Measurements from ENCODE around the gene FDX2. TPM values are rescaled to one million over a fixed set of nuclear protein-coding genes. Genes with fewer than 3 reads are reported as not detected.

FDX2 gene
- total RNA-seq, 1 donor from 2014 or later = 7.4 TPM

GRCh38 chr19:10321874-10322835 is 6.3 kb upstream of the FDX2 start:
- peak overlapping the region; percentile 20 for H3K27ac Mint-ChIP-seq
- DNase-seq (ENCODE audit: low spot score) = no peak

GRCh38 chr19:10321417-10321797 is 5.6 kb upstream of the FDX2 start:
- Histone ChIP-seq H3K9me3 (ENCODE audit: low read depth) (no peaks in the 10 kb centered on the region), H2AFZ (replicated peaks) (no peak overlapping the region), H3K36me3 (peaks cover 9% of the 10 kb centered on the region), H3K4me3 (no peak overlapping the region), H3K27ac (no peak overlapping the region), H3K9ac (no peak overlapping the region), H3K79me2 (ENCODE audit: low read depth) (no peaks in the 10 kb centered on the region), H3K27me3 (no peaks in the 10 kb centered on the region), H3F3A (ENCODE audit: low read depth) (peaks cover 24% of the 10 kb centered on the region), H3K4me2 (no peak overlapping the region), H4K20me1 (ENCODE audit: low read depth) (peaks cover 10% of the 10 kb centered on the region), H3K4me1 (no peaks in the 10 kb centered on the region)
- Mint-ChIP-seq H3K4me3 (no peak overlapping the region), H3K27ac (no peak overlapping the region), H3K36me3 (peaks cover 8% of the 10 kb centered on the region), H3K27me3 (ENCODE audit: insufficient read depth, low read depth) (peaks cover 2% of the 10 kb centered on the region), H3K4me1 (no peaks in the 10 kb centered on the region), H3K9me3 (no peaks in the 10 kb centered on the region)
- no peak for DNase-seq (ENCODE audit: low spot score)
- TF ChIP-seq, protein P1, sequence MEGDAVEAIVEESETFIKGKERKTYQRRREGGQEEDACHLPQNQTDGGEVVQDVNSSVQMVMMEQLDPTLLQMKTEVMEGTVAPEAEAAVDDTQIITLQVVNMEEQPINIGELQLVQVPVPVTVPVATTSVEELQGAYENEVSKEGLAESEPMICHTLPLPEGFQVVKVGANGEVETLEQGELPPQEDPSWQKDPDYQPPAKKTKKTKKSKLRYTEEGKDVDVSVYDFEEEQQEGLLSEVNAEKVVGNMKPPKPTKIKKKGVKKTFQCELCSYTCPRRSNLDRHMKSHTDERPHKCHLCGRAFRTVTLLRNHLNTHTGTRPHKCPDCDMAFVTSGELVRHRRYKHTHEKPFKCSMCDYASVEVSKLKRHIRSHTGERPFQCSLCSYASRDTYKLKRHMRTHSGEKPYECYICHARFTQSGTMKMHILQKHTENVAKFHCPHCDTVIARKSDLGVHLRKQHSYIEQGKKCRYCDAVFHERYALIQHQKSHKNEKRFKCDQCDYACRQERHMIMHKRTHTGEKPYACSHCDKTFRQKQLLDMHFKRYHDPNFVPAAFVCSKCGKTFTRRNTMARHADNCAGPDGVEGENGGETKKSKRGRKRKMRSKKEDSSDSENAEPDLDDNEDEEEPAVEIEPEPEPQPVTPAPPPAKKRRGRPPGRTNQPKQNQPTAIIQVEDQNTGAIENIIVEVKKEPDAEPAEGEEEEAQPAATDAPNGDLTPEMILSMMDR (IDR thresholded peaks at IDR 0.05) = no peak
- no peak for TF ChIP-seq EZH2 (IDR thresholded peaks at IDR 0.05)
- no peak for TF ChIP-seq EZH2phosphoT487 (IDR thresholded peaks at IDR 0.05)

More at GRCh38 chr19:10321874-10322835, 6.3 kb upstream of the FDX2 start:
- H3K27me3 ChIP-seq = no peaks in the 10 kb centered on the region
- H3K9me3 ChIP-seq (ENCODE audit: low read depth) = no peaks in the 10 kb centered on the region
- H3K79me2 ChIP-seq (ENCODE audit: low read depth) = no peaks in the 10 kb centered on the region
- Mint-ChIP-seq H3K27me3 (ENCODE audit: insufficient read depth, low read depth) (peaks cover 2% of the 10 kb centered on the region), H3K9me3 (no peaks in the 10 kb centered on the region), H3K4me3 (no peak overlapping the region), H3K36me3 (peaks cover 8% of the 10 kb centered on the region), H3K4me1 (no peaks in the 10 kb centered on the region)
- H4K20me1 ChIP-seq (ENCODE audit: low read depth) = peaks cover 14% of the 10 kb centered on the region
- no peak overlapping the region for H3K27ac ChIP-seq
- H3K4me1 ChIP-seq = no peaks in the 10 kb centered on the region
- no peak overlapping the region for H3K4me3 ChIP-seq
- peaks cover 17% of the 10 kb centered on the region for H3F3A ChIP-seq (ENCODE audit: low read depth)
- no peak for TF ChIP-seq EZH2phosphoT487 (IDR thresholded peaks at IDR 0.05)
- no peak for TF ChIP-seq EZH2 (IDR thresholded peaks at IDR 0.05)
- TF ChIP-seq, protein P1 (IDR thresholded peaks at IDR 0.05) = no peak
- H3K36me3 ChIP-seq = peaks cover 9% of the 10 kb centered on the region
- no peak overlapping the region for H2AFZ ChIP-seq (replicated peaks)
- H3K4me2 ChIP-seq = no peak overlapping the region
- H3K9ac ChIP-seq = no peak overlapping the region

DNA sequence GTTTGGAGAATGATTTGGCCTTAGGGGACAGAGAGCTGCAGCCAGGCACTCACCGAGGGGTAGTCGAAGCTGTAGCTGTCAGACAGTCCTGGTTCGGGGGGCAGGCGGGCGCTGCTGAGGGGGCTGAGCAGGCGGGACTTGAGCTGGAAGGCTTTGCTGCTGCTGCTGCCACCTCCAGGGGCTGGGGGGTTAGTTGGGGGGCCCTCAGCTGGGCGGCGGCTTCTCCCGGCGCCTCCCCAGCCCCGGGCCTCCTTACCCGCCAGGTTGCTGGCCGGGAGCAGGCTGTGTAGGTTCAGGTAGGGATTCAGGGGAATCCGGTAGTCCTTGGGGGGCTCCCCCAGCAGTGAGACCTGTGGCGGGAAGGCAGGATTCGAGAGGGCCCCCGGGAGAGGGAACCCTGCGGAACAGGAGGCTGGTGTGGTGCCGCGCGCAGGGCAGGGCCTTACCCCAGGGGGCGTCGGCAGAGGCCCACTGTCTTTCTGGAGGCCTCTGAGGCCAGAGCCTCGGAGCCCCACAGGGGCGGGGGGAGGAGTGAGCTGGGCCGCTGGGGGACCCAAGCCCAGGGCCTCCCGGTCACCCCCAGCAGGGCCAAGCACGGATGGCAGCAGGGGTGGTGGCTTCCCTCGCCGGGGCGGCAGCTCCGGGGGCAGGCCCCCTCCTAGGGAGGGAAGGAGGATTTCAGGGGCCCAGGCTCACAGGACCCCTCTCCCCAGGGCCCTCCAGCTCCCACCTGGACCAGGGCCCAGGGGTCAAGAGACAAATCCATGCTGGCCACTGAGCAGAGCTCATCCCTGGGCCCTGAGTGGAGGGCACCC is 5.0 kb upstream of the FDX2 start:
- no peak overlapping the region for H3K9ac ChIP-seq
- Mint-ChIP-seq H3K4me3 (no peak overlapping the region), H3K27me3 (ENCODE audit: insufficient read depth, low read depth) (peaks cover 2% of the 10 kb centered on the region), H3K9me3 (no peaks in the 10 kb centered on the region), H3K27ac (no peak overlapping the region), H3K4me1 (peaks cover 6% of the 10 kb centered on the region), H3K36me3 (peaks cover 10% of the 10 kb centered on the region)
- no peak for DNase-seq (ENCODE audit: low spot score)
- peaks cover 12% of the 10 kb centered on the region for H4K20me1 ChIP-seq (ENCODE audit: low read depth)
- peaks cover 4% of the 10 kb centered on the region for H3K36me3 ChIP-seq
- H2AFZ ChIP-seq (replicated peaks) = no peak overlapping the region
- no peaks in the 10 kb centered on the region for H3K79me2 ChIP-seq (ENCODE audit: low read depth)
- H3K4me3 ChIP-seq = no peak overlapping the region
- no peaks in the 10 kb centered on the region for H3K27me3 ChIP-seq
- no peak overlapping the region for H3K4me2 ChIP-seq
- peaks cover 30% of the 10 kb centered on the region for H3F3A ChIP-seq (ENCODE audit: low read depth)
- H3K27ac ChIP-seq = no peak overlapping the region
- peaks cover 3% of the 10 kb centered on the region for H3K4me1 ChIP-seq
- H3K9me3 ChIP-seq (ENCODE audit: low read depth) = no peaks in the 10 kb centered on the region
- TF ChIP-seq EZH2 (IDR thresholded peaks at IDR 0.05) (no peak), EZH2phosphoT487 (IDR thresholded peaks at IDR 0.05) (no peak)
- TF ChIP-seq, protein P1 (IDR thresholded peaks at IDR 0.05) = no peak
